Measurements from ENCODE around the gene AAGAB.

Gene AAGAB

GRCh38 chr15:67179411-67179995, 75.0 kb downstream of the AAGAB start:
- no peak overlapping the region for H3K27ac ChIP-seq (replicated peaks)
- DNase-seq (ENCODE audit: low read depth in 1 of 2, low spot score in 1 of 2), result no peak
- TF ChIP-seq GABPA (IDR thresholded peaks at IDR 0.05; ENCODE audit: low read depth), result no peak
- no peak for TF ChIP-seq POLR2AphosphoS5 (IDR thresholded peaks at IDR 0.05; ENCODE audit: low read depth)
- TF ChIP-seq SPI1 (IDR thresholded peaks at IDR 0.05; ENCODE audit: borderline replicate concordance, low read depth), result no peak
- TF ChIP-seq CTCF (IDR thresholded peaks at IDR 0.05; ENCODE audit: insufficient read depth, low read length), result no peak
- no peak for TF ChIP-seq REST (IDR thresholded peaks at IDR 0.05; ENCODE audit: insufficient replicate concordance, low read depth)
- no peaks in the 10 kb centered on the region for H3K27me3 ChIP-seq (ENCODE audit: insufficient read depth, poor library complexity, severe bottlenecking)
- no peak overlapping the region for H3K4me3 ChIP-seq (replicated peaks; ENCODE audit: insufficient read depth, low read length)

- TF ChIP-seq CTCF (IDR thresholded peaks at IDR 0.05; ENCODE audit: insufficient read depth, low read length), result no peak
- no peak for TF ChIP-seq SPI1 (IDR thresholded peaks at IDR 0.05; ENCODE audit: borderline replicate concordance, low read depth)
- TF ChIP-seq GABPA (IDR thresholded peaks at IDR 0.05; ENCODE audit: low read depth), result no peak
- TF ChIP-seq POLR2AphosphoS5 (IDR thresholded peaks at IDR 0.05; ENCODE audit: low read depth), result no peak
- TF ChIP-seq REST (IDR thresholded peaks at IDR 0.05; ENCODE audit: insufficient replicate concordance, low read depth), result no peak
- no peak for DNase-seq (ENCODE audit: low read depth in 1 of 2, low spot score in 1 of 2)
- Histone ChIP-seq H3K4me3 (replicated peaks; ENCODE audit: insufficient read depth, low read length) (no peak overlapping the region), H3K27me3 (ENCODE audit: insufficient read depth, poor library complexity, severe bottlenecking) (no peaks in the 10 kb centered on the region), H3K27ac (replicated peaks) (no peak overlapping the region)
Measured at GRCh38 chr15:67178569-67179210, 75.8 kb downstream of the AAGAB start.

- DNase-seq (ENCODE audit: low read depth in 1 of 2, low spot score in 1 of 2), result peak in 1 of 2 experiments; percentile 42
- Histone ChIP-seq H3K27ac (replicated peaks) (no peak overlapping the region), H3K4me3 (replicated peaks; ENCODE audit: insufficient read depth, low read length) (no peak overlapping the region), H3K27me3 (ENCODE audit: insufficient read depth, poor library complexity, severe bottlenecking) (no peaks in the 10 kb centered on the region)
- no peak for TF ChIP-seq CTCF (IDR thresholded peaks at IDR 0.05; ENCODE audit: insufficient read depth, low read length)
- no peak for TF ChIP-seq REST (IDR thresholded peaks at IDR 0.05; ENCODE audit: insufficient replicate concordance, low read depth)
- TF ChIP-seq SPI1 (IDR thresholded peaks at IDR 0.05; ENCODE audit: borderline replicate concordance, low read depth), result no peak
- TF ChIP-seq POLR2AphosphoS5 (IDR thresholded peaks at IDR 0.05; ENCODE audit: low read depth), result 0 out of 2 replicates have a peak, but pooled peaks have one; percentile 40
Measured at GRCh38 chr15:67177752-67178151, 76.7 kb downstream of the AAGAB start.

All from HL-60 (cell line).